ENCODE results near the gene PLXNA2.
A peak's percentile ranks its signal among the peaks of the same experiment; 100 is the strongest.

Gene PLXNA2

GRCh38 chr1:208184966-208185654, 59.1 kb downstream of the PLXNA2 start:
- Histone ChIP-seq H3K9me3 (ENCODE audit: control insufficient read depth, insufficient read depth, low read length) (no peaks in the 10 kb centered on the region), H3K4me1 (ENCODE audit: insufficient read depth, low read length) (peaks cover 23% of the 10 kb centered on the region; the same call in 1 of the 2 replicates)

GRCh38 chr1:208183977-208184911, 59.9 kb downstream of the PLXNA2 start:
- no peak overlapping the region for H3K9ac ChIP-seq (ENCODE audit: low read depth, low read length)

More at GRCh38 chr1:208184966-208185654, 59.1 kb downstream of the PLXNA2 start:
- Histone ChIP-seq H3K9ac (ENCODE audit: low read depth, low read length) (no peak overlapping the region), H3K36me3 (ENCODE audit: insufficient read depth, low read length) (no peaks in the 10 kb centered on the region)

GRCh38 chr1:208182880-208183645, 61.1 kb downstream of the PLXNA2 start:
- Histone ChIP-seq H3K9me3 (ENCODE audit: control insufficient read depth, insufficient read depth, low read length) (no peaks in the 10 kb centered on the region), H3K9ac (ENCODE audit: low read depth, low read length) (no peak overlapping the region), H3K4me1 (ENCODE audit: insufficient read depth, low read length) (peaks cover 40% of the 10 kb centered on the region), H3K36me3 (ENCODE audit: insufficient read depth, low read length) (no peaks in the 10 kb centered on the region)

More at GRCh38 chr1:208183977-208184911, 59.9 kb downstream of the PLXNA2 start:
- H3K4me1 ChIP-seq (ENCODE audit: insufficient read depth, low read length), result peaks cover 29% of the 10 kb centered on the region; the same call in 1 of the 2 replicates
- H3K36me3 ChIP-seq (ENCODE audit: insufficient read depth, low read length), result no peaks in the 10 kb centered on the region
- no peaks in the 10 kb centered on the region for H3K9me3 ChIP-seq (ENCODE audit: control insufficient read depth, insufficient read depth, low read length)

GRCh38 chr1:208181364-208181763, 62.8 kb downstream of the PLXNA2 start:
- H3K9me3 ChIP-seq (ENCODE audit: control insufficient read depth, insufficient read depth, low read length), result no peaks in the 10 kb centered on the region
- H3K9ac ChIP-seq (ENCODE audit: low read depth, low read length), result no peak overlapping the region
- H3K36me3 ChIP-seq (ENCODE audit: insufficient read depth, low read length), result no peaks in the 10 kb centered on the region
- H3K4me1 ChIP-seq (ENCODE audit: insufficient read depth, low read length), result peaks cover 50% of the 10 kb centered on the region

- H3K9ac ChIP-seq (ENCODE audit: low read depth, low read length), result no peak overlapping the region
These were observed 63.8 kb downstream of the PLXNA2 start for GRCh38 chr1:208180421-208180820.

GRCh38 chr1:208179961-208180409, 64.2 kb downstream of the PLXNA2 start:
- no peaks in the 10 kb centered on the region for H3K9me3 ChIP-seq (ENCODE audit: control insufficient read depth, insufficient read depth, low read length)
- H3K9ac ChIP-seq (ENCODE audit: low read depth, low read length), result no peak overlapping the region
- H3K4me1 ChIP-seq (ENCODE audit: insufficient read depth, low read length), result peaks cover 50% of the 10 kb centered on the region
- H3K36me3 ChIP-seq (ENCODE audit: insufficient read depth, low read length), result no peaks in the 10 kb centered on the region

More at GRCh38 chr1:208180421-208180820, 63.8 kb downstream of the PLXNA2 start:
- Histone ChIP-seq H3K9me3 (ENCODE audit: control insufficient read depth, insufficient read depth, low read length) (no peaks in the 10 kb centered on the region), H3K36me3 (ENCODE audit: insufficient read depth, low read length) (no peaks in the 10 kb centered on the region), H3K4me1 (ENCODE audit: insufficient read depth, low read length) (peaks cover 50% of the 10 kb centered on the region)

- Histone ChIP-seq H3K9ac (ENCODE audit: low read depth, low read length) (no peak overlapping the region), H3K4me1 (ENCODE audit: insufficient read depth, low read length) (peaks cover 51% of the 10 kb centered on the region), H3K36me3 (ENCODE audit: insufficient read depth, low read length) (no peaks in the 10 kb centered on the region), H3K9me3 (ENCODE audit: control insufficient read depth, insufficient read depth, low read length) (no peaks in the 10 kb centered on the region)
These were observed 64.8 kb downstream of the PLXNA2 start for GRCh38 chr1:208179263-208179816.

- H3K9me3 ChIP-seq (ENCODE audit: control insufficient read depth, insufficient read depth, low read length), result no peaks in the 10 kb centered on the region
- H3K36me3 ChIP-seq (ENCODE audit: insufficient read depth, low read length), result no peaks in the 10 kb centered on the region
- H3K9ac ChIP-seq (ENCODE audit: low read depth, low read length), result 0 out of 2 replicates have a peak overlapping the region, but pooled peaks have one; percentile 2
- peaks cover 47% of the 10 kb centered on the region for H3K4me1 ChIP-seq (ENCODE audit: insufficient read depth, low read length)
These were observed 66.1 kb downstream of the PLXNA2 start for GRCh38 chr1:208178091-208178529.

- H3K9me3 ChIP-seq (ENCODE audit: control insufficient read depth, insufficient read depth, low read length), result no peaks in the 10 kb centered on the region
- 0 out of 2 replicates have a peak overlapping the region, but pooled peaks have one; percentile 2 for H3K9ac ChIP-seq (ENCODE audit: low read depth, low read length)
- H3K4me1 ChIP-seq (ENCODE audit: insufficient read depth, low read length), result peaks cover 49% of the 10 kb centered on the region
- H3K36me3 ChIP-seq (ENCODE audit: insufficient read depth, low read length), result no peaks in the 10 kb centered on the region
These were observed 66.5 kb downstream of the PLXNA2 start for GRCh38 chr1:208177656-208178055.

- peaks cover 53% of the 10 kb centered on the region for H3K4me1 ChIP-seq (ENCODE audit: insufficient read depth, low read length)
- H3K36me3 ChIP-seq (ENCODE audit: insufficient read depth, low read length), result no peaks in the 10 kb centered on the region
- H3K9me3 ChIP-seq (ENCODE audit: control insufficient read depth, insufficient read depth, low read length), result no peaks in the 10 kb centered on the region
- H3K9ac ChIP-seq (ENCODE audit: low read depth, low read length), result no peak overlapping the region
These were observed 67.5 kb downstream of the PLXNA2 start for GRCh38 chr1:208176649-208177048.

- Histone ChIP-seq H3K9ac (ENCODE audit: low read depth, low read length) (no peak overlapping the region), H3K36me3 (ENCODE audit: insufficient read depth, low read length) (no peaks in the 10 kb centered on the region), H3K9me3 (ENCODE audit: control insufficient read depth, insufficient read depth, low read length) (no peaks in the 10 kb centered on the region), H3K4me1 (ENCODE audit: insufficient read depth, low read length) (peaks cover 44% of the 10 kb centered on the region)
These were observed 68.7 kb downstream of the PLXNA2 start for GRCh38 chr1:208175508-208175895.

GRCh38 chr1:208174731-208175507, 69.3 kb downstream of the PLXNA2 start:
- H3K9me3 ChIP-seq (ENCODE audit: control insufficient read depth, insufficient read depth, low read length), result no peaks in the 10 kb centered on the region
- peaks cover 39% of the 10 kb centered on the region for H3K4me1 ChIP-seq (ENCODE audit: insufficient read depth, low read length)
- no peak overlapping the region for H3K9ac ChIP-seq (ENCODE audit: low read depth, low read length)
- no peaks in the 10 kb centered on the region for H3K36me3 ChIP-seq (ENCODE audit: insufficient read depth, low read length)

GRCh38 chr1:208174200-208174599, 70.0 kb downstream of the PLXNA2 start:
- no peak overlapping the region for H3K9ac ChIP-seq (ENCODE audit: low read depth, low read length)
- H3K36me3 ChIP-seq (ENCODE audit: insufficient read depth, low read length), result no peaks in the 10 kb centered on the region
- H3K4me1 ChIP-seq (ENCODE audit: insufficient read depth, low read length), result peaks cover 34% of the 10 kb centered on the region
- no peaks in the 10 kb centered on the region for H3K9me3 ChIP-seq (ENCODE audit: control insufficient read depth, insufficient read depth, low read length)

Measured in ES-I3 (cell line).